Measurements from ENCODE around the gene TOR1AIP2.

The TOR1AIP2 gene

DNA sequence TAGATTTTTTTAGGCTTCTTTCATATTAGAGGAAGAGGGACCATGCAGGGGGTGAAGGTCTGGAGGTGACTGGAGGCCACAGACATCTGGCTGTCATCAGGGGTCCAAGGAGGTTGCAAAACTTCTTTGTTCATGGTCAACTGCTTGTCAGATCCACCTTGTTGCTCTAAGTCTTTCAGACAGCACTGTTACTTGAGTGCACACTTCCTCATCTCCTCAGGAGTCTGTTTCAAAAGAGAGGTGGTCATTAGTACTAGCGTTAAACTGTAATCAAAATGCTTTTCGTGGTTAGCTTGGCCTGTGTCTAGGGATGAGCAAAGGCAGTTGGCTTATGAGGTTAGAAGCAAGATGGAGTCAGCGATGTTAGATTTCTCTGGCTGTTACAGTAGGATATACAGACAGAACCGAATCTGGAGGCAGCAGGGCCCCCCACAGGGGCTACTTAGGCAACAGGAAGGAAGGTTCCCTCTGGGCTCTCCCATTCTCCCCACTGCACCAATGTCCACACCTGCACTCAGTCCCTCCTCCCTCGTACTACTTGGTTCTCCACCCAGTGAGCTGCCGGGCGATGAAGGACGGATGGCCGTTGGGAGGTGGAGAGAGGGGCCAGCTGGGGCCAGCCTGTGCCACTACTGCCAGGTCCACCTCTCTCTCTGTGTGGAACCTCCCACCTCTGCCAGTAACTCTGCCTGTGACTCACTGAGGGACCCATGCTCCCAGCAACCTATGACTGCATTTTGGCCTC lies 57.2 kb downstream of the TOR1AIP2 start:
- H3K27me3 ChIP-seq (ENCODE audit: low read depth, low read length): peaks cover 11% of the 10 kb centered on the region
- no peak overlapping the region for H3K4me3 ChIP-seq (ENCODE audit: low read length)
- no peaks in the 10 kb centered on the region for H3K79me2 ChIP-seq (ENCODE audit: low read length)
- H3K36me3 ChIP-seq (replicated peaks; ENCODE audit: low read depth, low read length): no peaks in the 10 kb centered on the region
- TF ChIP-seq EZH2phosphoT487 (IDR thresholded peaks at IDR 0.05; ENCODE audit: low read depth): no peak
- TF ChIP-seq, protein P1, sequence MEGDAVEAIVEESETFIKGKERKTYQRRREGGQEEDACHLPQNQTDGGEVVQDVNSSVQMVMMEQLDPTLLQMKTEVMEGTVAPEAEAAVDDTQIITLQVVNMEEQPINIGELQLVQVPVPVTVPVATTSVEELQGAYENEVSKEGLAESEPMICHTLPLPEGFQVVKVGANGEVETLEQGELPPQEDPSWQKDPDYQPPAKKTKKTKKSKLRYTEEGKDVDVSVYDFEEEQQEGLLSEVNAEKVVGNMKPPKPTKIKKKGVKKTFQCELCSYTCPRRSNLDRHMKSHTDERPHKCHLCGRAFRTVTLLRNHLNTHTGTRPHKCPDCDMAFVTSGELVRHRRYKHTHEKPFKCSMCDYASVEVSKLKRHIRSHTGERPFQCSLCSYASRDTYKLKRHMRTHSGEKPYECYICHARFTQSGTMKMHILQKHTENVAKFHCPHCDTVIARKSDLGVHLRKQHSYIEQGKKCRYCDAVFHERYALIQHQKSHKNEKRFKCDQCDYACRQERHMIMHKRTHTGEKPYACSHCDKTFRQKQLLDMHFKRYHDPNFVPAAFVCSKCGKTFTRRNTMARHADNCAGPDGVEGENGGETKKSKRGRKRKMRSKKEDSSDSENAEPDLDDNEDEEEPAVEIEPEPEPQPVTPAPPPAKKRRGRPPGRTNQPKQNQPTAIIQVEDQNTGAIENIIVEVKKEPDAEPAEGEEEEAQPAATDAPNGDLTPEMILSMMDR (IDR thresholded peaks at IDR 0.05; ENCODE audit: low read depth, low read length): no peak
- H3K9me3 ChIP-seq (ENCODE audit: insufficient read depth, low read length): no peaks in the 10 kb centered on the region
- no peaks in the 10 kb centered on the region for H4K20me1 ChIP-seq (ENCODE audit: insufficient read depth, low read length)
- H3K4me1 ChIP-seq (ENCODE audit: low read length): peaks cover 3% of the 10 kb centered on the region
- no peak overlapping the region for H2AFZ ChIP-seq (ENCODE audit: low read depth, low read length)
- no peak overlapping the region for H3K27ac ChIP-seq (ENCODE audit: low read length)
- H3K4me2 ChIP-seq (ENCODE audit: low read length): no peak overlapping the region
- H3K9ac ChIP-seq (ENCODE audit: low read length): no peak overlapping the region

DNA sequence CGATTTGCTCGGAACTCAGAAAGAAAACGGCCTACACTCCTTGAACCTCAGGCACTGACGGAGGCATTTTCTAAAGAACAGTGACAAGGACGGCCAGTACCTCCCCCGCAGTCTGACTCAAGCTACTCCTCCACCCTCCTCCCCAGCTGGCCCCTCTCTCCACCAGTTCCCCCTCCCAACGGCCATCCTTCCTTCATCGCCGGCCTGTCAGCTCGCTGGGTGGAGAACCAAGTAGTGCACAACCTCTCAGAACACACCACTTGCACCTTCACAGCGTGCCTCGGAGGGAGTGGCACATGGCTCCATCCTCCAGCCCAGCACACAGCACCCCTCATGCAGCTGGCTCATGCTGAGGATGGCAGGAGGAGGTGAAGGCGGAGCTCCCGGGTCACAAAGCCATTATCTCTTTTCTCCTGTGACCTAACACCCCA lies 58.8 kb downstream of the TOR1AIP2 start:
- no peak overlapping the region for H3K4me3 ChIP-seq (ENCODE audit: low read length)
- TF ChIP-seq, protein P1 (IDR thresholded peaks at IDR 0.05; ENCODE audit: low read depth, low read length): no peak
- no peak for TF ChIP-seq EZH2phosphoT487 (IDR thresholded peaks at IDR 0.05; ENCODE audit: low read depth)
- H3K79me2 ChIP-seq (ENCODE audit: low read length): no peaks in the 10 kb centered on the region
- no peak overlapping the region for H3K4me2 ChIP-seq (ENCODE audit: low read length)
- no peaks in the 10 kb centered on the region for H3K36me3 ChIP-seq (replicated peaks; ENCODE audit: low read depth, low read length)
- H3K9me3 ChIP-seq (ENCODE audit: insufficient read depth, low read length): no peaks in the 10 kb centered on the region
- peaks cover 14% of the 10 kb centered on the region for H3K27me3 ChIP-seq (ENCODE audit: low read depth, low read length)
- H4K20me1 ChIP-seq (ENCODE audit: insufficient read depth, low read length): no peaks in the 10 kb centered on the region
- H3K4me1 ChIP-seq (ENCODE audit: low read length): peaks cover 12% of the 10 kb centered on the region
- no peak overlapping the region for H3K9ac ChIP-seq (ENCODE audit: low read length)
- no peak overlapping the region for H3K27ac ChIP-seq (ENCODE audit: low read length)
- H2AFZ ChIP-seq (ENCODE audit: low read depth, low read length): no peak overlapping the region

DNA sequence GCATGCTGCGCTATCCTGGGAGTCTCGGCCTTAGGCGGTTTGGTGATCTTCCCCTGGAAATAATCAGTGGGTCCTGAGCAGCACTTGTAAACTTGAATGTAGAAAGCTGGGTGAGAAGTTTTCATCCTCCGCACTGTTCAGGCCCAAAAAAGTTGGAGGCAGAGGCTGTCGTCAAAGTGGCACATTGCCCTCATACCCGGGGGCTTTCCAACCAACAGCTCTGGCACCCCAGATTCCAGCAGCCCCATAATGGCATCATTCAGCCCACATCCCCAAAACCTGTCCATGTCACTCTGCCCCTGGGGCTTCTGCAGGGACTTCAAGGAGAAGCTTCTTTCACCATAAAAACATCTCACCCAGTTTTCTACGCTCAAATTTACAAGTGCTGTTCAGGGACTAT lies 59.3 kb downstream of the TOR1AIP2 start:
- TF ChIP-seq EZH2phosphoT487 (IDR thresholded peaks at IDR 0.05; ENCODE audit: low read depth): no peak
- TF ChIP-seq, protein P1 (IDR thresholded peaks at IDR 0.05; ENCODE audit: low read depth, low read length): no peak
- no peak overlapping the region for H3K4me3 ChIP-seq (ENCODE audit: low read length)
- no peaks in the 10 kb centered on the region for H3K9me3 ChIP-seq (ENCODE audit: insufficient read depth, low read length)
- H3K79me2 ChIP-seq (ENCODE audit: low read length): no peaks in the 10 kb centered on the region
- H2AFZ ChIP-seq (ENCODE audit: low read depth, low read length): no peak overlapping the region
- no peaks in the 10 kb centered on the region for H3K36me3 ChIP-seq (replicated peaks; ENCODE audit: low read depth, low read length)
- H4K20me1 ChIP-seq (ENCODE audit: insufficient read depth, low read length): no peaks in the 10 kb centered on the region
- no peak overlapping the region for H3K27ac ChIP-seq (ENCODE audit: low read length)
- peaks cover 12% of the 10 kb centered on the region for H3K4me1 ChIP-seq (ENCODE audit: low read length)
- H3K9ac ChIP-seq (ENCODE audit: low read length): no peak overlapping the region
- H3K4me2 ChIP-seq (ENCODE audit: low read length): no peak overlapping the region
- H3K27me3 ChIP-seq (ENCODE audit: low read depth, low read length): peaks cover 16% of the 10 kb centered on the region

DNA sequence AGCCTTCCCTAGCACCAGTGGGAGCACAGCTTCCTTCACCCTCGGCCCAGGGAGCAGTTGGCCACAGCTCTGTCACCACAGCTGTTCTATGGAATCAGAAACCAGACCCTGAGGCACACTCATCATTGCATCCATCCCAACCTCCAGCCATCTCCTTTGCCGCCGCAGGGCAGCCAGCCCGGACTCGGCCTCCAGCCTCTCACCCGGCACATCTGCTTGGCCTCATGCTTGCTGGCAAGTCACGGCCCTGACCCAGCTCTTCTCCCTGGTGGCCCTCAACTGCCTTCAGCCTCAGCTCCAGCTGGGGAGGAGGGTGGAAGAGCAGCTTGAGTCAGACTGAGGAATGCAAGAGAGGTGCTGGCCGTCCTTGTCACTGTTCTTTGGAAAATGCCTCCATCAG lies 59.8 kb downstream of the TOR1AIP2 start:
- no peak overlapping the region for H3K4me2 ChIP-seq (ENCODE audit: low read length)
- H2AFZ ChIP-seq (ENCODE audit: low read depth, low read length): no peak overlapping the region
- H3K9me3 ChIP-seq (ENCODE audit: insufficient read depth, low read length): no peaks in the 10 kb centered on the region
- no peaks in the 10 kb centered on the region for H4K20me1 ChIP-seq (ENCODE audit: insufficient read depth, low read length)
- H3K9ac ChIP-seq (ENCODE audit: low read length): no peak overlapping the region
- H3K36me3 ChIP-seq (replicated peaks; ENCODE audit: low read depth, low read length): no peaks in the 10 kb centered on the region
- H3K79me2 ChIP-seq (ENCODE audit: low read length): no peaks in the 10 kb centered on the region
- H3K4me3 ChIP-seq (ENCODE audit: low read length): no peak overlapping the region
- H3K27ac ChIP-seq (ENCODE audit: low read length): no peak overlapping the region
- H3K4me1 ChIP-seq (ENCODE audit: low read length): peaks cover 12% of the 10 kb centered on the region
- TF ChIP-seq, protein P1 (IDR thresholded peaks at IDR 0.05; ENCODE audit: low read depth, low read length): no peak
- no peak for TF ChIP-seq EZH2phosphoT487 (IDR thresholded peaks at IDR 0.05; ENCODE audit: low read depth)
- H3K27me3 ChIP-seq (ENCODE audit: low read depth, low read length): peaks cover 17% of the 10 kb centered on the region
